IMR-90 (cell line): ENCODE data around the gene TMEM126B. TPM values are rescaled to one million over a fixed set of nuclear protein-coding genes. Genes with fewer than 3 reads are reported as not detected.

Experiments used
- ATAC-seq: fragments of 200-7000 bp; cut with Tn5 transposase; 2 replicates; pipeline ENCODE4 v1.9.1; 2020; ENCODE audit warnings: low read depth, mild to moderate bottlenecking, moderate library complexity
- BruUV-seq: library from RNA; stranded (reverse); fragments of 400-500 nt; replicated peaks from 2 replicates; lab custom pipeline; 2021; lab: Mats Ljungman, UMichigan
- CTCF ChIA-PET: fragments of 300-600 bp; formaldehyde crosslinking; extraction: SDS; loops from one replicate; lab custom pipeline; 2021; ENCODE audit warnings: antibody characterized with exemption; lab: Yijun Ruan, JAX
- POLR2A ChIA-PET: fragments of 300-600 bp; sonication (Branson Sonifier 250); formaldehyde crosslinking; loops from one replicate; lab custom pipeline; 2022; ENCODE audit warnings: antibody characterized with exemption; ENCODE audit not compliant: unreplicated experiment; lab: Charles Lee
- DNase-seq: peaks from one replicate; pipeline ENCODE4 v3.0.0; 2013
- H2AFZ ChIP-seq: replicated peaks from 2 replicates; pipeline ENCODE3; 2013; ENCODE audit warnings: low read length, mild to moderate bottlenecking; ENCODE audit not compliant: poor library complexity
- H2AK5ac ChIP-seq: 2 replicates; pipeline ENCODE4 v1.6.1; 2013; ENCODE audit warnings: low read depth, low read length, inconsistent platforms
- H2AK9ac ChIP-seq: replicated peaks from 2 replicates; pipeline ENCODE3; 2013; ENCODE audit warnings: mild to moderate bottlenecking, low read depth, low read length, moderate library complexity; ENCODE audit not compliant: poor library complexity
- H2BK120ac ChIP-seq: 2 replicates; pipeline ENCODE4 v1.6.1; 2013; ENCODE audit warnings: low read depth, low read length, inconsistent platforms
- H2BK15ac ChIP-seq: 3 replicates; pipeline ENCODE4 v1.6.1; 2013; ENCODE audit warnings: low read depth, low read length, inconsistent platforms
- H2BK20ac ChIP-seq: 2 replicates; pipeline ENCODE4 v1.6.1; 2013; ENCODE audit warnings: low read depth, mild to moderate bottlenecking, inconsistent platforms, low read length, moderate library complexity
- H2BK5ac ChIP-seq: 2 replicates; pipeline ENCODE4 v1.6.1; 2013; ENCODE audit warnings: mild to moderate bottlenecking, low read depth, low read length, inconsistent platforms; ENCODE audit not compliant: poor library complexity, severe bottlenecking
- H3K14ac ChIP-seq: replicated peaks from 2 replicates; pipeline ENCODE4 v1.6.1; 2013; ENCODE audit warnings: low read depth, low read length, inconsistent platforms
- H3K18ac ChIP-seq: 2 replicates; pipeline ENCODE4 v1.6.1; 2013; ENCODE audit warnings: low read depth, low read length, control low read depth
- H3K23ac ChIP-seq: 2 replicates; pipeline ENCODE4 v1.6.1; 2013; ENCODE audit warnings: low read depth, low read length, inconsistent platforms
- H3K27ac ChIP-seq: 2 replicates; pipeline ENCODE4 v1.5.1; 2013; ENCODE audit warnings: mild to moderate bottlenecking, control low read depth, low read length; ENCODE audit not compliant: insufficient read depth
- H3K27me3 ChIP-seq: 2 replicates; pipeline ENCODE4 v1.6.1; 2013; ENCODE audit warnings: low read length; ENCODE audit not compliant: control insufficient read depth, insufficient read depth
- H3K36me3 ChIP-seq: 2 replicates; pipeline ENCODE4 v1.6.1; 2013; ENCODE audit warnings: low read length, mixed read lengths; ENCODE audit not compliant: control insufficient read depth, insufficient read depth
- H3K4ac ChIP-seq: 2 replicates; pipeline ENCODE4 v1.6.1; 2013; ENCODE audit warnings: low read depth, low read length, inconsistent platforms
- H3K4me1 ChIP-seq: 2 replicates; pipeline ENCODE4 v1.6.1; 2013; ENCODE audit warnings: low read length, mixed read lengths; ENCODE audit not compliant: control insufficient read depth, insufficient read depth
- H3K4me2 ChIP-seq: 2 replicates; pipeline ENCODE4 v1.6.1; 2013; ENCODE audit warnings: low read depth, mild to moderate bottlenecking, control low read depth, low read length, moderate library complexity
- H3K4me3 ChIP-seq: 2 replicates; pipeline ENCODE4 v1.5.1; 2013; ENCODE audit warnings: low read depth, mild to moderate bottlenecking, control low read depth, low read length, moderate library complexity; ENCODE audit not compliant: insufficient read depth
- H3K56ac ChIP-seq: 2 replicates; pipeline ENCODE4 v1.6.1; 2013; ENCODE audit warnings: low read length, inconsistent platforms; ENCODE audit not compliant: insufficient read depth; ENCODE audit errors: extremely low read depth
- H3K79me1 ChIP-seq, 2 experiments: 2 replicates each; pipeline ENCODE4 v1.6.1; 2013; ENCODE audit warnings: low read length in 2 of 2, inconsistent platforms in 1 of 2, low read depth in 1 of 2
- H3K9ac ChIP-seq: 2 replicates; pipeline ENCODE4 v1.6.1; 2013; ENCODE audit warnings: low read depth, low read length, control low read depth
- H3K9me1 ChIP-seq: 2 replicates; pipeline ENCODE4 v1.6.1; 2013; ENCODE audit warnings: low read length, inconsistent platforms; ENCODE audit not compliant: insufficient read depth
- H3K9me3 ChIP-seq: 2 replicates; pipeline ENCODE4 v1.6.1; 2013; ENCODE audit warnings: low read length; ENCODE audit not compliant: control insufficient read depth, insufficient read depth
- H4K20me1 ChIP-seq: 2 replicates; pipeline ENCODE4 v1.6.1; 2013; ENCODE audit warnings: low read length, inconsistent platforms; ENCODE audit not compliant: insufficient read depth
- H4K5ac ChIP-seq: 2 replicates; pipeline ENCODE4 v1.6.1; 2013; ENCODE audit warnings: mild to moderate bottlenecking, low read depth, low read length, control low read depth
- H4K8ac ChIP-seq, 2 experiments: 2 replicates each; pipeline ENCODE4 v1.6.1; 2013; ENCODE audit warnings: low read depth in 2 of 2, low read length in 2 of 2, control low read depth in 1 of 2, inconsistent platforms in 1 of 2
- H4K91ac ChIP-seq: 2 replicates; pipeline ENCODE4 v1.6.1; 2013; ENCODE audit warnings: low read depth, low read length, inconsistent platforms; ENCODE audit not compliant: insufficient read depth
- BHLHE40 ChIP-seq: fragments of 150-350 bp; IDR thresholded peaks from 2 replicates; pipeline ENCODE4 v1.6.1; 2016; ENCODE audit warnings: mild to moderate bottlenecking, low read depth, low read length
- CEBPB ChIP-seq: IDR thresholded peaks from 2 replicates; pipeline ENCODE4 v1.6.1; 2012; ENCODE audit warnings: low read depth, low read length, improper control_type of control experiment
- CHD1 ChIP-seq: IDR thresholded peaks from 2 replicates; pipeline ENCODE4 v1.6.1; 2012; ENCODE audit warnings: low read depth, low read length, improper control_type of control experiment
- FOS ChIP-seq: fragments of 150-350 bp; IDR thresholded peaks from 2 replicates; pipeline ENCODE4 v1.6.1; 2016; ENCODE audit warnings: low read depth, low read length
- MAFK ChIP-seq: IDR thresholded peaks from 2 replicates; pipeline ENCODE4 v1.6.1; 2012; ENCODE audit warnings: low read depth, low read length, improper control_type of control experiment
- MAZ ChIP-seq: IDR thresholded peaks from 2 replicates; pipeline ENCODE4 v1.6.1; 2012; ENCODE audit warnings: low read depth, mild to moderate bottlenecking, low read length, improper control_type of control experiment, moderate library complexity, borderline replicate concordance
- NFE2L2 ChIP-seq: fragments of 150-350 bp; IDR thresholded peaks from 2 replicates; pipeline ENCODE4 v1.6.1; 2016; ENCODE audit warnings: low read depth, mild to moderate bottlenecking, low read length
- POLR2A ChIP-seq: IDR thresholded peaks from 2 replicates; pipeline ENCODE4 v1.6.1; 2012; ENCODE audit warnings: mild to moderate bottlenecking, low read depth, low read length
- RAD21 ChIP-seq: IDR thresholded peaks from 2 replicates; pipeline ENCODE4 v1.6.1; 2012; ENCODE audit warnings: low read length, improper control_type of control experiment
- RCOR1 ChIP-seq: IDR thresholded peaks from 2 replicates; pipeline ENCODE4 v1.6.1; 2012; ENCODE audit warnings: mild to moderate bottlenecking, low read length, improper control_type of control experiment; ENCODE audit not compliant: insufficient replicate concordance
- SMC3 ChIP-seq: fragments of 150-350 bp; IDR thresholded peaks from 2 replicates; pipeline ENCODE4 v1.6.1; 2016; ENCODE audit warnings: low read depth, mild to moderate bottlenecking, antibody characterized with exemption, low read length, moderate library complexity
- WGBS, 2 experiments: methylation state at CpG; one replicate each; pipeline versions ENCODE4 v1.1.5 to v1.1.7; 2013; ENCODE audit warnings: missing lambda C conversion rate in 2 of 2; ENCODE audit not compliant: insufficient read length in 1 of 2; ENCODE audit errors: extremely low coverage in 2 of 2; 5-methylcytosine and 5-hydroxymethylcytosine counted together
- dilution Hi-C: fragments of 300-500 bp; cut with HindIII; formaldehyde crosslinking; loops from one replicate; pipeline ENCODE4 v1.14.3; 2018; ENCODE audit warnings: low sequenced_read_pairs; ENCODE audit not compliant: unreplicated experiment
- in situ Hi-C: fragments of 300-500 bp; cut with MboI; formaldehyde crosslinking; loops from 3 replicates; pipeline ENCODE4 v1.14.3; 2019; ENCODE audit warnings: low sequenced_read_pairs, inconsistent platforms, mixed read lengths
- intact Hi-C: fragments of 100-400 bp; cut with micrococcal nuclease; formaldehyde crosslinking; loops from 2 replicates; pipeline ENCODE4 v1.10.0; 2022
- polyA plus RNA-seq, 3 experiments: library from polyadenylated mRNA; depleted of rRNA; stranded (reverse); fragments of >200 nt; gene quantifications; 2 replicates each; pipeline ENCODE4 v1.2.3, GENCODE V29; 2012; ENCODE audit warnings: low replicate concordance in 1 of 3
- total RNA-seq: library from RNA; depleted of rRNA; stranded (reverse); fragments of >200 nt; gene quantifications from 2 replicates; pipeline ENCODE4 v1.2.3, GENCODE V29; 2012
- TF ChIP-seq, protein P1 (sequence below): conservative IDR thresholded peaks from 2 replicates; pipeline ENCODE4 v1.5.1; 2012; ENCODE audit warnings: mild to moderate bottlenecking, low read depth, low read length, improper control_type of control experiment
- TF ChIP-seq, protein P2 (sequence below): fragments of 150-350 bp; IDR thresholded peaks from 2 replicates; pipeline ENCODE4 v1.6.1; 2017; ENCODE audit warnings: mild to moderate bottlenecking, antibody characterized with exemption, low read length, low read depth

The TMEM126B gene
- total and polyA plus RNA-seq, 2 of the 4 experiments (the other 2 are of a cell fraction), result 44.6 to 56.8 TPM

- H3K9me1 ChIP-seq, result no peaks in the 10 kb centered on the region
- CTCF ChIA-PET, result no interaction called here
- dilution Hi-C loops (no loop called here), intact Hi-C loops (no loop called here), in situ Hi-C loops (no loop called here)
- no peak overlapping the region for H3K4me3 ChIP-seq
- no peak overlapping the region for H2AFZ ChIP-seq
- no peak overlapping the region for H2BK20ac ChIP-seq
- H2BK15ac ChIP-seq, result no peak overlapping the region
- no peaks in the 10 kb centered on the region for H3K27me3 ChIP-seq
- H3K14ac ChIP-seq, result no peak overlapping the region
- H3K4me2 ChIP-seq, result no peak overlapping the region
- H3K9me3 ChIP-seq, result no peaks in the 10 kb centered on the region
- H3K9ac ChIP-seq, result no peak overlapping the region
- DNase-seq (no peak), ATAC-seq (no peak)
- peaks cover 37% of the 10 kb centered on the region for H4K20me1 ChIP-seq
- BruUV-seq, result no TSS peak
- H3K4me1 ChIP-seq, result no peaks in the 10 kb centered on the region; the same call in 1 of the 2 replicates
- no peak overlapping the region for H2AK9ac ChIP-seq
- TF ChIP-seq POLR2A (no peak), SMC3 (no peak), RCOR1 (no peak), NFE2L2 (no peak), MAZ (no peak), FOS (no peak), CEBPB (no peak), RAD21 (no peak), MAFK (no peak), CHD1 (no peak), BHLHE40 (no peak)
- TF ChIP-seq, protein P1, sequence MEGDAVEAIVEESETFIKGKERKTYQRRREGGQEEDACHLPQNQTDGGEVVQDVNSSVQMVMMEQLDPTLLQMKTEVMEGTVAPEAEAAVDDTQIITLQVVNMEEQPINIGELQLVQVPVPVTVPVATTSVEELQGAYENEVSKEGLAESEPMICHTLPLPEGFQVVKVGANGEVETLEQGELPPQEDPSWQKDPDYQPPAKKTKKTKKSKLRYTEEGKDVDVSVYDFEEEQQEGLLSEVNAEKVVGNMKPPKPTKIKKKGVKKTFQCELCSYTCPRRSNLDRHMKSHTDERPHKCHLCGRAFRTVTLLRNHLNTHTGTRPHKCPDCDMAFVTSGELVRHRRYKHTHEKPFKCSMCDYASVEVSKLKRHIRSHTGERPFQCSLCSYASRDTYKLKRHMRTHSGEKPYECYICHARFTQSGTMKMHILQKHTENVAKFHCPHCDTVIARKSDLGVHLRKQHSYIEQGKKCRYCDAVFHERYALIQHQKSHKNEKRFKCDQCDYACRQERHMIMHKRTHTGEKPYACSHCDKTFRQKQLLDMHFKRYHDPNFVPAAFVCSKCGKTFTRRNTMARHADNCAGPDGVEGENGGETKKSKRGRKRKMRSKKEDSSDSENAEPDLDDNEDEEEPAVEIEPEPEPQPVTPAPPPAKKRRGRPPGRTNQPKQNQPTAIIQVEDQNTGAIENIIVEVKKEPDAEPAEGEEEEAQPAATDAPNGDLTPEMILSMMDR, result no peak
- TF ChIP-seq, protein P2, sequence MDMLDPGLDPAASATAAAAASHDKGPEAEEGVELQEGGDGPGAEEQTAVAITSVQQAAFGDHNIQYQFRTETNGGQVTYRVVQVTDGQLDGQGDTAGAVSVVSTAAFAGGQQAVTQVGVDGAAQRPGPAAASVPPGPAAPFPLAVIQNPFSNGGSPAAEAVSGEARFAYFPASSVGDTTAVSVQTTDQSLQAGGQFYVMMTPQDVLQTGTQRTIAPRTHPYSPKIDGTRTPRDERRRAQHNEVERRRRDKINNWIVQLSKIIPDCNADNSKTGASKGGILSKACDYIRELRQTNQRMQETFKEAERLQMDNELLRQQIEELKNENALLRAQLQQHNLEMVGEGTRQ, result no peak
- H3K18ac ChIP-seq, result no peak overlapping the region
- H2AK5ac ChIP-seq, result no peak overlapping the region
- POLR2A ChIA-PET, result no interaction called here
- WGBS, 2 experiments, result no CpG with 5 or more reads among the region's 1 CpG
- no peak overlapping the region for H4K91ac ChIP-seq
- no peak overlapping the region for H3K27ac ChIP-seq
- no peak overlapping the region for H3K56ac ChIP-seq
- H4K5ac ChIP-seq, result no peak overlapping the region
- H3K79me1 ChIP-seq, result peaks cover 0 to 22% of the 10 kb centered on the region in 2 experiments; a peak in 3 of 4 replicates
- no peak overlapping the region for H3K4ac ChIP-seq
- H2BK120ac ChIP-seq, result no peak overlapping the region
- no peak overlapping the region for H4K8ac ChIP-seq
- H3K36me3 ChIP-seq, result peaks cover 10% of the 10 kb centered on the region
- no peak overlapping the region for H2BK5ac ChIP-seq
- H3K23ac ChIP-seq, result no peak overlapping the region
These were observed 29.8 kb downstream of the TMEM126B start for GRCh38 chr11:85658180-85658579.
